SH-SY5Y (cell line): ENCODE measurements around the gene NRSN2.

Source experiments
- GATA2 ChIP-seq: IDR thresholded peaks from 2 replicates; pipeline ENCODE4 v1.6.1; 2011; ENCODE audit warnings: mild to moderate bottlenecking, low read depth, low read length
- GATA3 ChIP-seq: IDR thresholded peaks from 2 replicates; pipeline ENCODE4 v1.6.1; 2011; ENCODE audit warnings: low read depth, mild to moderate bottlenecking, low read length, moderate library complexity

The NRSN2 gene

GRCh38 chr20:346640-347316 is at the start of gene NRSN2:
Gene NRSN2 (plus strand): TSS chr20:347111. CDS start chr20:349644, 2,533 bp downstream.
- TF ChIP-seq GATA3 (no peak), GATA2 (no peak)

GRCh38 chr20:297925-298775 is 48.8 kb upstream of the NRSN2 start:
- TF ChIP-seq GATA3, result no peak

- TF ChIP-seq GATA3, result no peak
- TF ChIP-seq GATA2, result no peak
Observed at GRCh38 chr20:298776-299391, 48.0 kb upstream of the NRSN2 start.

GRCh38 chr20:300345-300990 is 46.4 kb upstream of the NRSN2 start:
- no peak for TF ChIP-seq GATA2
- TF ChIP-seq GATA3, result no peak

- TF ChIP-seq GATA2, result no peak
- TF ChIP-seq GATA3, result no peak
Observed at GRCh38 chr20:301886-302848, 44.7 kb upstream of the NRSN2 start.

- TF ChIP-seq GATA2 (no peak), GATA3 (no peak)
Observed at GRCh38 chr20:305745-306144, 41.2 kb upstream of the NRSN2 start.

GRCh38 chr20:308427-309038 is 38.4 kb upstream of the NRSN2 start:
- TF ChIP-seq GATA2 (no peak), GATA3 (no peak)

- TF ChIP-seq GATA2, result no peak
- no peak for TF ChIP-seq GATA3
Observed at GRCh38 chr20:309306-309840, 37.5 kb upstream of the NRSN2 start.

GRCh38 chr20:309841-310644 is 36.9 kb upstream of the NRSN2 start:
- TF ChIP-seq GATA2 (no peak), GATA3 (no peak)

- TF ChIP-seq GATA2, result no peak
Observed at GRCh38 chr20:310645-311044, 36.3 kb upstream of the NRSN2 start.

- TF ChIP-seq GATA3 (no peak), GATA2 (no peak)
Observed at GRCh38 chr20:311609-312008, 35.3 kb upstream of the NRSN2 start.

GRCh38 chr20:312067-312466 is 34.8 kb upstream of the NRSN2 start:
- TF ChIP-seq GATA3, result no peak
- TF ChIP-seq GATA2, result no peak
